Natural killer cell (primary cell): Measurements from ENCODE around the gene MCUR1. TPM values are rescaled to one million over a fixed set of nuclear protein-coding genes. Genes with fewer than 3 reads are reported as not detected.
A peak's percentile ranks its signal among the peaks of the same experiment; 100 is the strongest.

Experiments
- ATAC-seq, 3 donors: fragments of 150-1000 bp in 2 of 3; fragments of 200-7000 bp in 1 of 3; cut with Tn5 transposase; 1 replicate in 1 of 3; 2 replicates in 2 of 3; pipeline ENCODE4 v1.10.0; 2021; ENCODE audit warnings: mild to moderate bottlenecking in 2 of 3, moderate library complexity in 2 of 3
- DNase-seq, 2 donors: peaks; one replicate each; pipeline versions ENCODE4 v3.0.0 to v3.0.0-alpha.2; 2013 to 2021; ENCODE audit warnings: mixed read lengths in 1 of 2
- H3K27ac ChIP-seq: one replicate; pipeline ENCODE4 v1.5.1; 2013; ENCODE audit warnings: mild to moderate bottlenecking, low read length
- H3K27me3 ChIP-seq: one replicate; pipeline ENCODE4 v1.6.1; 2013; ENCODE audit warnings: low read length; ENCODE audit not compliant: control insufficient read depth, insufficient read depth
- H3K36me3 ChIP-seq: one replicate; pipeline ENCODE4 v1.6.1; 2013; ENCODE audit warnings: low read length; ENCODE audit not compliant: control insufficient read depth, insufficient read depth
- H3K4me1 ChIP-seq: one replicate; pipeline ENCODE4 v1.6.1; 2013; ENCODE audit warnings: low read length; ENCODE audit not compliant: control insufficient read depth, insufficient read depth
- H3K4me3 ChIP-seq: one replicate; pipeline ENCODE4 v1.5.1; 2013; ENCODE audit warnings: low read length
- H3K9me3 ChIP-seq: one replicate; pipeline ENCODE4 v1.6.1; 2013; ENCODE audit warnings: low read length; ENCODE audit not compliant: control insufficient read depth, insufficient read depth
- H3K27ac Mint-ChIP-seq, 2 donors: one replicate each; pipeline ENCODE4 v1.8.0; 2022; ENCODE audit warnings: mild to moderate bottlenecking in 2 of 2, mixed read lengths in 2 of 2, moderate library complexity in 1 of 2
- H3K27me3 Mint-ChIP-seq, 2 donors: one replicate each; pipeline ENCODE4 v1.8.0; 2022; ENCODE audit warnings: low read depth in 2 of 2, mixed read lengths in 2 of 2
- H3K36me3 Mint-ChIP-seq: one replicate; pipeline ENCODE4 v1.8.0; 2022; ENCODE audit warnings: mixed read lengths
- H3K4me1 Mint-ChIP-seq, 2 donors: one replicate each; pipeline ENCODE4 v1.8.0; 2022; ENCODE audit warnings: mixed read lengths in 2 of 2
- H3K4me3 Mint-ChIP-seq: one replicate; pipeline ENCODE4 v1.8.0; 2022; ENCODE audit warnings: mild to moderate bottlenecking, moderate library complexity, mixed read lengths
- H3K9me3 Mint-ChIP-seq, 2 donors: one replicate each; pipeline ENCODE4 v1.8.0; 2022; ENCODE audit warnings: mixed read lengths in 2 of 2
- WGBS: methylation state at CpG from one replicate; pipeline ENCODE4 v1.1.7; 2013; ENCODE audit warnings: missing lambda C conversion rate; ENCODE audit not compliant: insufficient coverage; 5-methylcytosine and 5-hydroxymethylcytosine counted together
- intact Hi-C: fragments of 100-400 bp; cut with micrococcal nuclease; formaldehyde crosslinking; loops from one replicate; pipeline ENCODE4 v1.14.2; 2022
- total RNA-seq, 4 donors: library from RNA; stranded (reverse); fragments of 120-200 nt in 1 of 4; gene quantifications; one replicate each; pipeline versions ENCODE4 v1.2.3 to v1.2.4, GENCODE V29; 2013 to 2022
- TF ChIP-seq, protein P1 (sequence below): fragments of 200-600 bp; IDR thresholded peaks from one replicate; pipeline ENCODE4 v1.8.0; 2022; ENCODE audit warnings: antibody characterized with exemption

MCUR1 gene
- total RNA-seq, 3 donors from 2014 or later (not counting 1 experiment from before 2014, with no cell fraction given), result 6.0 to 9.6 (median 7.9) TPM

DNA sequence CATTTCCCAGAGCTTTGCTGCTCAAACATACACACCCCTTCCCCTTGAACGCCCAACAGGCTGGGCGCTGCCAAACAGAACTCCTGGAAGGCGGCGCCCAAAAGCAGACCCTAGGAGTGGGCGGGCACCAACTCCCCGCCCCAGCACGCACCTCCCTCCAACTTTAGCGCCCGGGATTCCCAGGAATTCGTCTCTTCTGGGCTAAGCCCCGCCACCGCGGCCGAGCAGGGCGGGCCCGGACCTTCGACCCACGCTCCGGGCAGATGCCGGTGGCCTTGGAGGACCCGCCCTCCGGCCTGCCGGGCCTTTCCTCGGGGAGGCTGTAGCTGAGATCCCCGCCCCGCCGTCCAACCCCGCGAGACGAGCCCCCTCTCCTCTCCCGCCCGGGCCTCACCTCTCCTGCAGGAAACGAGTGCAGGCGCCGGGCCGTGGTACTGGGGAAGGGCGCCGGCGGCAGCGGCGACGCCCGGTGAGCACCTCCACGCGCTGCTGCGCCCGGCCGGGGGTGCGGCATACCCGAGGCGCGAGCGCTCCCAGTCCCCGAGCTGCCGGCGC is 659 bp downstream of the MCUR1 start:
- under 1% methylated on average over 56 of the region's 56 CpGs for WGBS
- no peaks in the 10 kb centered on the region for H3K27me3 ChIP-seq
- no peaks in the 10 kb centered on the region for H3K9me3 ChIP-seq
- peak overlapping the region; percentile 63 for H3K4me3 ChIP-seq
- ATAC-seq (peak; percentile 1 to 4 (median 2)), DNase-seq (peak in 1 of 2 donors; percentile 53)
- Mint-ChIP-seq H3K4me3 (peak overlapping the region; percentile 89), H3K9me3 (no peaks in the 10 kb centered on the region), H3K27ac (peak overlapping the region; percentile 70 to 82), H3K27me3 (no peaks in the 10 kb centered on the region), H3K4me1 (peaks cover 29 to 33% of the 10 kb centered on the region in 2 donors), H3K36me3 (no peaks in the 10 kb centered on the region)
- peak overlapping the region; percentile 37 for H3K27ac ChIP-seq
- peaks cover 8% of the 10 kb centered on the region for H3K4me1 ChIP-seq
- intact Hi-C loops, result loop anchor here (5.0 kb wide), 1 partner anchor 304 kb away; the partner anchor contains the start of gene CD83
- TF ChIP-seq, protein P1, sequence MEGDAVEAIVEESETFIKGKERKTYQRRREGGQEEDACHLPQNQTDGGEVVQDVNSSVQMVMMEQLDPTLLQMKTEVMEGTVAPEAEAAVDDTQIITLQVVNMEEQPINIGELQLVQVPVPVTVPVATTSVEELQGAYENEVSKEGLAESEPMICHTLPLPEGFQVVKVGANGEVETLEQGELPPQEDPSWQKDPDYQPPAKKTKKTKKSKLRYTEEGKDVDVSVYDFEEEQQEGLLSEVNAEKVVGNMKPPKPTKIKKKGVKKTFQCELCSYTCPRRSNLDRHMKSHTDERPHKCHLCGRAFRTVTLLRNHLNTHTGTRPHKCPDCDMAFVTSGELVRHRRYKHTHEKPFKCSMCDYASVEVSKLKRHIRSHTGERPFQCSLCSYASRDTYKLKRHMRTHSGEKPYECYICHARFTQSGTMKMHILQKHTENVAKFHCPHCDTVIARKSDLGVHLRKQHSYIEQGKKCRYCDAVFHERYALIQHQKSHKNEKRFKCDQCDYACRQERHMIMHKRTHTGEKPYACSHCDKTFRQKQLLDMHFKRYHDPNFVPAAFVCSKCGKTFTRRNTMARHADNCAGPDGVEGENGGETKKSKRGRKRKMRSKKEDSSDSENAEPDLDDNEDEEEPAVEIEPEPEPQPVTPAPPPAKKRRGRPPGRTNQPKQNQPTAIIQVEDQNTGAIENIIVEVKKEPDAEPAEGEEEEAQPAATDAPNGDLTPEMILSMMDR, result no peak
- no peaks in the 10 kb centered on the region for H3K36me3 ChIP-seq

DNA sequence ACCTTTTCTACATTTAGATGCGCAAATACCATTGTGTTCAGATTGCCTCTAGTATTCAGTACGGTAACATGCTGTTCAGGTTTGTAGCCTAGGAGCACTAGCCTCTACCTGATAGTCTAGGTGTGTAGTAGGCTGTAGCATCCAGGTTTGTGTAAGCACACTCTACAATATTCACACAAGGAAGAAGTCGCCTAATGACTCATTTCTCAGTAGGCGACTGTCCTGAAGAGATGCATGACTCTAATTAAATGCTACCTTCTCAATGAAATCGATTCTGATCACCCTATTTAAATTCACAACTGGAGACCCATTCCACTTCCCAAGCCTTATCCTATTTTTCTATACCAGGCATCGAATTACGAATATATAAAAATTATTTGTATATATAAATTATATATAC is 1.3 kb downstream of the MCUR1 start:
- peak overlapping the region; percentile 63 for H3K4me3 ChIP-seq
- ATAC-seq (no peak), DNase-seq (peak in 1 of 2 donors; percentile 10)
- no peaks in the 10 kb centered on the region for H3K27me3 Mint-ChIP-seq
- H3K27me3 ChIP-seq, result no peaks in the 10 kb centered on the region
- peak overlapping the region; percentile 14 to 82 for H3K27ac Mint-ChIP-seq
- no peak overlapping the region for H3K27ac ChIP-seq
- no peaks in the 10 kb centered on the region for H3K9me3 ChIP-seq
- intact Hi-C loops, result loop anchor here (5.0 kb wide), 1 partner anchor 304 kb away; the partner anchor contains the start of gene CD83
- H3K4me1 ChIP-seq, result peaks cover 8% of the 10 kb centered on the region
- no peaks in the 10 kb centered on the region for H3K9me3 Mint-ChIP-seq
- WGBS, result 60% methylated on average over 3 of the region's 7 CpGs
- peaks cover 29 to 39% of the 10 kb centered on the region in 2 donors for H3K4me1 Mint-ChIP-seq
- no peaks in the 10 kb centered on the region for H3K36me3 ChIP-seq
- peak overlapping the region; percentile 89 for H3K4me3 Mint-ChIP-seq
- TF ChIP-seq, protein P1, result no peak
- no peaks in the 10 kb centered on the region for H3K36me3 Mint-ChIP-seq

DNA sequence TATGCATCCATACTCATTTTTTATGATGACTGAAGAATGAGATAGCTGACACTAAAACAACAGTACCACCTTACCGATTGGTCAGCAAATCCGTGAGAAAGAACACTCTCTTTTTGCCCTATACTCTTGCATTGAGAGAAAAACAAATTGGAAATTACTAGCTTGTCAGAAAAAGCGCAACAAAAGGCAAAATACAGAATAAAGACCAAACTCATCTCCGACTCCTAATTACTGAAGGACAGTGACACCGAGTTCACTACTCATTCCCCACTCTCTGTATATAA is 2.1 kb downstream of the MCUR1 start:
- no peaks in the 10 kb centered on the region for H3K9me3 Mint-ChIP-seq
- DNase-seq (no peak), ATAC-seq (no peak)
- no peaks in the 10 kb centered on the region for H3K9me3 ChIP-seq
- no peaks in the 10 kb centered on the region for H3K36me3 Mint-ChIP-seq
- H3K4me1 ChIP-seq, result peaks cover 8% of the 10 kb centered on the region
- WGBS, result 97% methylated on average over 5 of the region's 5 CpGs
- no peaks in the 10 kb centered on the region for H3K27me3 Mint-ChIP-seq
- H3K4me3 ChIP-seq, result no peak overlapping the region
- H3K4me1 Mint-ChIP-seq, result peaks cover 29 to 41% of the 10 kb centered on the region in 2 donors
- intact Hi-C loops, result loop anchor here (5.0 kb wide), 1 partner anchor 305 kb away; the partner anchor contains the start of gene CD83
- H3K27me3 ChIP-seq, result no peaks in the 10 kb centered on the region
- TF ChIP-seq, protein P1, result no peak
- no peak overlapping the region for H3K27ac ChIP-seq
- H3K27ac Mint-ChIP-seq, result peak overlapping the region in 1 of 2 donors; percentile 14
- H3K36me3 ChIP-seq, result no peaks in the 10 kb centered on the region
- H3K4me3 Mint-ChIP-seq, result peak overlapping the region; percentile 89
